H1 (cell line): Measurements from ENCODE around the gene BIN1. TPM values are rescaled to one million over a fixed set of nuclear protein-coding genes. Genes with fewer than 3 reads are reported as not detected.

Source experiments
- BRCA1 ChIP-seq: IDR thresholded peaks from 2 replicates; pipeline ENCODE4 v1.6.1; 2012; ENCODE audit warnings: low read depth, low read length, improper control_type of control experiment
- CBX8 ChIP-seq: fragments of 300-800, 300-1000 bp; sonication (generic); IDR thresholded peaks from 2 replicates; pipeline ENCODE4 v1.7.1; 2016; ENCODE audit warnings: low read depth, low read length, borderline replicate concordance
- CREB1 ChIP-seq: IDR thresholded peaks from 2 replicates; pipeline ENCODE4 v1.6.1; 2012; ENCODE audit warnings: inconsistent platforms
- GABPA ChIP-seq: IDR thresholded peaks from 2 replicates; pipeline ENCODE4 v1.6.1; 2011; ENCODE audit warnings: mild to moderate bottlenecking, low read length, moderate library complexity, borderline replicate concordance; ENCODE audit not compliant: insufficient read depth
- MAFK ChIP-seq: IDR thresholded peaks from 2 replicates; pipeline ENCODE4 v1.6.1; 2012; ENCODE audit warnings: low read depth, mild to moderate bottlenecking, improper control_type of control experiment, low read length
- NANOG ChIP-seq: IDR thresholded peaks from 2 replicates; pipeline ENCODE4 v1.6.1; 2011; ENCODE audit warnings: low read length, low read depth, mild to moderate bottlenecking, inconsistent platforms; ENCODE audit not compliant: insufficient read depth, poor library complexity, severe bottlenecking
- RBBP5 ChIP-seq: IDR thresholded peaks from 2 replicates; pipeline ENCODE4 v1.7.1; 2012; ENCODE audit warnings: low read depth, mild to moderate bottlenecking, inconsistent platforms, low read length, moderate library complexity, borderline replicate concordance
- SIN3A ChIP-seq, 2 experiments: IDR thresholded peaks in 1 of 2; conservative IDR thresholded peaks in 1 of 2; 2 replicates each; pipeline ENCODE4 v1.6.1; 2011 to 2012; ENCODE audit warnings: low read length in 2 of 2, improper control_type of control experiment in 1 of 2, low read depth in 1 of 2, mild to moderate bottlenecking in 1 of 2
- SP4 ChIP-seq: IDR thresholded peaks from 2 replicates; pipeline ENCODE4 v1.6.1; 2012; ENCODE audit warnings: low read length, inconsistent platforms
- SRF ChIP-seq: IDR thresholded peaks from 2 replicates; pipeline ENCODE4 v1.6.1; 2011; ENCODE audit warnings: mild to moderate bottlenecking, low read depth, low read length, moderate library complexity
- TAF7 ChIP-seq: optimal IDR thresholded peaks from 2 replicates; pipeline ENCODE3; 2011; ENCODE audit warnings: low read depth, mild to moderate bottlenecking, inconsistent platforms, low read length, moderate library complexity, borderline replicate concordance
- TBP ChIP-seq: IDR thresholded peaks from 2 replicates; pipeline ENCODE4 v1.6.1; 2011; ENCODE audit warnings: low read depth, low read length, improper control_type of control experiment
- polyA plus RNA-seq, 7 experiments: library from polyadenylated mRNA; depleted of rRNA in 3 of 7; stranded (reverse) in 5 of 7; unstranded in 2 of 7; fragments of >200 nt in 5 of 7; fragments of 200-250 nt in 2 of 7; gene quantifications; 1 replicate in 5 of 7; 2 replicates in 1 of 7; 4 replicates in 1 of 7; pipeline versions ENCODE4 v1.2.1 to v1.2.3, GENCODE V29; 2011 to 2013; ENCODE audit warnings: missing spikeins in 2 of 7, mixed read lengths in 2 of 7
- total RNA-seq: library from RNA; stranded (reverse); fragmentation: NEBNext Ultra II Directional; extraction: Animal tissue kit (Norgen Biotek cat#: 25700); gene quantifications from 2 replicates; pipeline ENCODE4 v1.2.1, GENCODE V29; 2021
- TF ChIP-seq, protein P1 (sequence below): fragments of 300-600 bp; sonication (generic); IDR thresholded peaks from 2 replicates; pipeline ENCODE4 v1.7.1; 2012; ENCODE audit warnings: low read length, moderate library complexity, mild to moderate bottlenecking, inconsistent platforms; ENCODE audit not compliant: insufficient replicate concordance

BIN1 gene
- total and polyA plus RNA-seq, 2 of the 8 experiments (the other 6 are each of a cell fraction or from before 2014, with no cell fraction given) = 23.6 to 35.6 TPM

DNA sequence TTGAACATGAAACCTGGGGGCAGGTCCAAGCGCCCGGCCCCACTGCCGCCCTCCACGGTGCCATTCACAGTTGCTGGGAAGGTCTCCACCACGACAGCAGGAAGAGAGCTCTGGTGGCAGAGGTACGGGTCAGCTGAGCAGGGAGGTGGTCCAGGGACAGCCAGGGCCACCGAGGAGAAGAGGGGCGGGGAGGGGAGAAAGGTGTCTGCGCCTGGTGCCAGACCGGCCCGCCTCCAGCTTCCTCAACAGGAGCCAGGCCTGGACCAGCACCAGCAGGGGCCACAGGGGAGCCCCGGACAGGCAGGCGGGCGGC lies 56.2 kb downstream of the BIN1 start (continued):
- TF ChIP-seq, protein P1, sequence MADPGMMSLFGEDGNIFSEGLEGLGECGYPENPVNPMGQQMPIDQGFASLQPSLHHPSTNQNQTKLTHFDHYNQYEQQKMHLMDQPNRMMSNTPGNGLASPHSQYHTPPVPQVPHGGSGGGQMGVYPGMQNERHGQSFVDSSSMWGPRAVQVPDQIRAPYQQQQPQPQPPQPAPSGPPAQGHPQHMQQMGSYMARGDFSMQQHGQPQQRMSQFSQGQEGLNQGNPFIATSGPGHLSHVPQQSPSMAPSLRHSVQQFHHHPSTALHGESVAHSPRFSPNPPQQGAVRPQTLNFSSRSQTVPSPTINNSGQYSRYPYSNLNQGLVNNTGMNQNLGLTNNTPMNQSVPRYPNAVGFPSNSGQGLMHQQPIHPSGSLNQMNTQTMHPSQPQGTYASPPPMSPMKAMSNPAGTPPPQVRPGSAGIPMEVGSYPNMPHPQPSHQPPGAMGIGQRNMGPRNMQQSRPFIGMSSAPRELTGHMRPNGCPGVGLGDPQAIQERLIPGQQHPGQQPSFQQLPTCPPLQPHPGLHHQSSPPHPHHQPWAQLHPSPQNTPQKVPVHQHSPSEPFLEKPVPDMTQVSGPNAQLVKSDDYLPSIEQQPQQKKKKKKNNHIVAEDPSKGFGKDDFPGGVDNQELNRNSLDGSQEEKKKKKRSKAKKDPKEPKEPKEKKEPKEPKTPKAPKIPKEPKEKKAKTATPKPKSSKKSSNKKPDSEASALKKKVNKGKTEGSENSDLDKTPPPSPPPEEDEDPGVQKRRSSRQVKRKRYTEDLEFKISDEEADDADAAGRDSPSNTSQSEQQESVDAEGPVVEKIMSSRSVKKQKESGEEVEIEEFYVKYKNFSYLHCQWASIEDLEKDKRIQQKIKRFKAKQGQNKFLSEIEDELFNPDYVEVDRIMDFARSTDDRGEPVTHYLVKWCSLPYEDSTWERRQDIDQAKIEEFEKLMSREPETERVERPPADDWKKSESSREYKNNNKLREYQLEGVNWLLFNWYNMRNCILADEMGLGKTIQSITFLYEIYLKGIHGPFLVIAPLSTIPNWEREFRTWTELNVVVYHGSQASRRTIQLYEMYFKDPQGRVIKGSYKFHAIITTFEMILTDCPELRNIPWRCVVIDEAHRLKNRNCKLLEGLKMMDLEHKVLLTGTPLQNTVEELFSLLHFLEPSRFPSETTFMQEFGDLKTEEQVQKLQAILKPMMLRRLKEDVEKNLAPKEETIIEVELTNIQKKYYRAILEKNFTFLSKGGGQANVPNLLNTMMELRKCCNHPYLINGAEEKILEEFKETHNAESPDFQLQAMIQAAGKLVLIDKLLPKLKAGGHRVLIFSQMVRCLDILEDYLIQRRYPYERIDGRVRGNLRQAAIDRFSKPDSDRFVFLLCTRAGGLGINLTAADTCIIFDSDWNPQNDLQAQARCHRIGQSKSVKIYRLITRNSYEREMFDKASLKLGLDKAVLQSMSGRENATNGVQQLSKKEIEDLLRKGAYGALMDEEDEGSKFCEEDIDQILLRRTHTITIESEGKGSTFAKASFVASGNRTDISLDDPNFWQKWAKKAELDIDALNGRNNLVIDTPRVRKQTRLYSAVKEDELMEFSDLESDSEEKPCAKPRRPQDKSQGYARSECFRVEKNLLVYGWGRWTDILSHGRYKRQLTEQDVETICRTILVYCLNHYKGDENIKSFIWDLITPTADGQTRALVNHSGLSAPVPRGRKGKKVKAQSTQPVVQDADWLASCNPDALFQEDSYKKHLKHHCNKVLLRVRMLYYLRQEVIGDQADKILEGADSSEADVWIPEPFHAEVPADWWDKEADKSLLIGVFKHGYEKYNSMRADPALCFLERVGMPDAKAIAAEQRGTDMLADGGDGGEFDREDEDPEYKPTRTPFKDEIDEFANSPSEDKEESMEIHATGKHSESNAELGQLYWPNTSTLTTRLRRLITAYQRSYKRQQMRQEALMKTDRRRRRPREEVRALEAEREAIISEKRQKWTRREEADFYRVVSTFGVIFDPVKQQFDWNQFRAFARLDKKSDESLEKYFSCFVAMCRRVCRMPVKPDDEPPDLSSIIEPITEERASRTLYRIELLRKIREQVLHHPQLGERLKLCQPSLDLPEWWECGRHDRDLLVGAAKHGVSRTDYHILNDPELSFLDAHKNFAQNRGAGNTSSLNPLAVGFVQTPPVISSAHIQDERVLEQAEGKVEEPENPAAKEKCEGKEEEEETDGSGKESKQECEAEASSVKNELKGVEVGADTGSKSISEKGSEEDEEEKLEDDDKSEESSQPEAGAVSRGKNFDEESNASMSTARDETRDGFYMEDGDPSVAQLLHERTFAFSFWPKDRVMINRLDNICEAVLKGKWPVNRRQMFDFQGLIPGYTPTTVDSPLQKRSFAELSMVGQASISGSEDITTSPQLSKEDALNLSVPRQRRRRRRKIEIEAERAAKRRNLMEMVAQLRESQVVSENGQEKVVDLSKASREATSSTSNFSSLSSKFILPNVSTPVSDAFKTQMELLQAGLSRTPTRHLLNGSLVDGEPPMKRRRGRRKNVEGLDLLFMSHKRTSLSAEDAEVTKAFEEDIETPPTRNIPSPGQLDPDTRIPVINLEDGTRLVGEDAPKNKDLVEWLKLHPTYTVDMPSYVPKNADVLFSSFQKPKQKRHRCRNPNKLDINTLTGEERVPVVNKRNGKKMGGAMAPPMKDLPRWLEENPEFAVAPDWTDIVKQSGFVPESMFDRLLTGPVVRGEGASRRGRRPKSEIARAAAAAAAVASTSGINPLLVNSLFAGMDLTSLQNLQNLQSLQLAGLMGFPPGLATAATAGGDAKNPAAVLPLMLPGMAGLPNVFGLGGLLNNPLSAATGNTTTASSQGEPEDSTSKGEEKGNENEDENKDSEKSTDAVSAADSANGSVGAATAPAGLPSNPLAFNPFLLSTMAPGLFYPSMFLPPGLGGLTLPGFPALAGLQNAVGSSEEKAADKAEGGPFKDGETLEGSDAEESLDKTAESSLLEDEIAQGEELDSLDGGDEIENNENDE = no peak
- no peak for TF ChIP-seq GABPA
- no peak for TF ChIP-seq RBBP5
- no peak for TF ChIP-seq TAF7
- TF ChIP-seq MAFK = no peak
- TF ChIP-seq SIN3A (conservative IDR thresholded peaks at IDR 0.05 in 1 of 2, IDR thresholded peaks at IDR 0.05 in 1 of 2; ENCODE audit: low read depth in 1 of 2, low read length in 2 of 2) = no peak
- no peak for TF ChIP-seq CREB1
- TF ChIP-seq TBP = no peak
- no peak for TF ChIP-seq SRF
- TF ChIP-seq BRCA1 = no peak
- no peak for TF ChIP-seq SP4
- TF ChIP-seq NANOG = no peak
- TF ChIP-seq CBX8 = no peak
